ENCODE measurements around the gene NSMCE4A. TPM values are rescaled to one million over a fixed set of nuclear protein-coding genes. Genes with fewer than 3 reads are reported as not detected.
"Not testable (repeated sequence)": the region's sequence is repeated elsewhere in the genome, so short reads cannot be mapped to it uniquely, and the experiment has no call there.

NSMCE4A gene
- total RNA-seq (2014; rRNA removed; shearing (Covaris generic)): 30.0 and 38.8 TPM in 2 replicates

GRCh38 chr10:121974535-121975294, at the start of gene NSMCE4A:
NSMCE4A (minus strand) TSS chr10:121975217; CDS start chr10:121975165, 52 bp downstream.
- peak; percentile 18 for DNase-seq (ENCODE audit: low spot score)

- not testable (repeated sequence) for DNase-seq (ENCODE audit: low spot score)
Measured at GRCh38 chr10:122023257-122023656, 48.2 kb upstream of the NSMCE4A start.

GRCh38 chr10:122022276-122022675, 47.3 kb upstream of the NSMCE4A start:
- DNase-seq (ENCODE audit: low spot score): no peak

- no peak for DNase-seq (ENCODE audit: low spot score)
Measured at GRCh38 chr10:122021828-122022227, 46.8 kb upstream of the NSMCE4A start.

GRCh38 chr10:122021379-122021778, 46.4 kb upstream of the NSMCE4A start:
- DNase-seq (ENCODE audit: low spot score): no peak

GRCh38 chr10:122020226-122020625, 45.2 kb upstream of the NSMCE4A start:
- no peak for DNase-seq (ENCODE audit: low spot score)

- DNase-seq (ENCODE audit: low spot score): no peak
Measured at GRCh38 chr10:122019414-122019975, 44.5 kb upstream of the NSMCE4A start.

- no peak for DNase-seq (ENCODE audit: low spot score)
Measured at GRCh38 chr10:122018951-122019413, 44.0 kb upstream of the NSMCE4A start.

GRCh38 chr10:122018491-122018890, 43.5 kb upstream of the NSMCE4A start:
- DNase-seq (ENCODE audit: low spot score): no peak

GRCh38 chr10:122017926-122018325, 42.9 kb upstream of the NSMCE4A start:
- not testable (repeated sequence) for DNase-seq (ENCODE audit: low spot score)

GRCh38 chr10:122014652-122015248, 39.7 kb upstream of the NSMCE4A start:
- no peak for DNase-seq (ENCODE audit: low spot score)

GRCh38 chr10:122013311-122013780, 38.3 kb upstream of the NSMCE4A start:
- no peak for DNase-seq (ENCODE audit: low spot score)

GRCh38 chr10:122012731-122013130, 37.7 kb upstream of the NSMCE4A start:
- DNase-seq (ENCODE audit: low spot score): no peak

- DNase-seq (ENCODE audit: low spot score): peak; percentile 3
Measured at GRCh38 chr10:122010405-122011050, 35.5 kb upstream of the NSMCE4A start.

GRCh38 chr10:122007415-122007814, 32.4 kb upstream of the NSMCE4A start:
- no peak for DNase-seq (ENCODE audit: low spot score)

- no peak for DNase-seq (ENCODE audit: low spot score)
Measured at GRCh38 chr10:122001698-122002097, 26.7 kb upstream of the NSMCE4A start.

- DNase-seq (ENCODE audit: low spot score): no peak
Measured at GRCh38 chr10:121999301-121999700, 24.3 kb upstream of the NSMCE4A start.

- DNase-seq (ENCODE audit: low spot score): no peak
Measured at GRCh38 chr10:121998462-121998861, 23.4 kb upstream of the NSMCE4A start.

- no peak for DNase-seq (ENCODE audit: low spot score)
Measured at GRCh38 chr10:121994429-121994941, 19.5 kb upstream of the NSMCE4A start.

- not testable (repeated sequence) for DNase-seq (ENCODE audit: low spot score)
Measured at GRCh38 chr10:121991727-121992126, 16.7 kb upstream of the NSMCE4A start.

GRCh38 chr10:121990015-121990677, 15.1 kb upstream of the NSMCE4A start:
- no peak for DNase-seq (ENCODE audit: low spot score)
